ENCODE results near the gene C5.

DNA sequence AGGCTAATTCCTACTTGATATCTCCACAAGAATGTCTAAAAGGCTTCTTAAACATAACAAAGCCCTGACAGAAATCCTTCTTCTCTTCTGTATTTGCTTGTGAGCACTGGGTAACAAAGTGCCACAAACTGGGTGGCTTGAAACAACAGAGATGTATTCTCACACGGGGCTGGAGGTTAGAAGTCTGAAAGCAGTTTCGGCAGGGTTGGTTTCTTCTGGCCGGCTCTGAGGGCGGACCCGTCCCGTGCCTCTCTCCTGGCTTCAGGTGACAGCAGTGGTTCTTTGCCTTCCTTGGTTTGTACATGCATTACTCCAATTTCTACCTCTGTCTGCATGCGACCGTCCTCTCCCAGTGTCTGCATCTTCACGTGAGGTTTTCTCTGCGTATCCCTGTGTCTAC lies 109.5 kb downstream of the C5 start:
- TF ChIP-seq, protein P1, sequence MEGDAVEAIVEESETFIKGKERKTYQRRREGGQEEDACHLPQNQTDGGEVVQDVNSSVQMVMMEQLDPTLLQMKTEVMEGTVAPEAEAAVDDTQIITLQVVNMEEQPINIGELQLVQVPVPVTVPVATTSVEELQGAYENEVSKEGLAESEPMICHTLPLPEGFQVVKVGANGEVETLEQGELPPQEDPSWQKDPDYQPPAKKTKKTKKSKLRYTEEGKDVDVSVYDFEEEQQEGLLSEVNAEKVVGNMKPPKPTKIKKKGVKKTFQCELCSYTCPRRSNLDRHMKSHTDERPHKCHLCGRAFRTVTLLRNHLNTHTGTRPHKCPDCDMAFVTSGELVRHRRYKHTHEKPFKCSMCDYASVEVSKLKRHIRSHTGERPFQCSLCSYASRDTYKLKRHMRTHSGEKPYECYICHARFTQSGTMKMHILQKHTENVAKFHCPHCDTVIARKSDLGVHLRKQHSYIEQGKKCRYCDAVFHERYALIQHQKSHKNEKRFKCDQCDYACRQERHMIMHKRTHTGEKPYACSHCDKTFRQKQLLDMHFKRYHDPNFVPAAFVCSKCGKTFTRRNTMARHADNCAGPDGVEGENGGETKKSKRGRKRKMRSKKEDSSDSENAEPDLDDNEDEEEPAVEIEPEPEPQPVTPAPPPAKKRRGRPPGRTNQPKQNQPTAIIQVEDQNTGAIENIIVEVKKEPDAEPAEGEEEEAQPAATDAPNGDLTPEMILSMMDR (conservative IDR thresholded peaks at IDR 0.05) = no peak
- no peak for TF ChIP-seq ZFX (IDR thresholded peaks at IDR 0.05)
